Mucosa of gallbladder (tissue), 1 donor: Measurements from ENCODE around the gene AK1. TPM values are rescaled to one million over a fixed set of nuclear protein-coding genes. Genes with fewer than 3 reads are reported as not detected.

ENCODE experiments used
- DNase-seq: peaks from one replicate; pipeline ENCODE4 v3.0.0-alpha.2; 2020; ENCODE audit warnings: low spot score
- total RNA-seq: library from RNA; stranded (reverse); gene quantifications from one replicate; pipeline ENCODE4 v1.2.1, GENCODE V29; 2021
- donor health status: DM: no; HTN: no; CAD: no.

The AK1 gene
- total RNA-seq, 1 donor from 2014 or later = 142 TPM

GRCh38 chr9:127908660-127908926 lies 31.1 kb upstream of the AK1 start:
- DNase-seq = no peak

- DNase-seq = no peak
Observed at GRCh38 chr9:127907867-127908659, 30.6 kb upstream of the AK1 start.

- DNase-seq = no peak
Observed at GRCh38 chr9:127905788-127906191, 28.3 kb upstream of the AK1 start.

- no peak for DNase-seq
Observed at GRCh38 chr9:127905004-127905728, 27.7 kb upstream of the AK1 start.

GRCh38 chr9:127904561-127905003 lies 27.1 kb upstream of the AK1 start:
- DNase-seq = no peak

- peak; percentile 70 for DNase-seq
Observed at GRCh38 chr9:127903557-127904475, 26.3 kb upstream of the AK1 start.

GRCh38 chr9:127899128-127899943 lies 21.9 kb upstream of the AK1 start, which contains the start of gene ST6GALNAC6:
Gene ST6GALNAC6 (minus strand): TSS chr9:127899603. CDS start chr9:127897981, 1,622 bp downstream.
- DNase-seq = no peak

GRCh38 chr9:127898433-127899127 lies 21.1 kb upstream of the AK1 start:
- DNase-seq = no peak

GRCh38 chr9:127897193-127897692 lies 19.8 kb upstream of the AK1 start:
- DNase-seq = peak; percentile 79

GRCh38 chr9:127896395-127897192 lies 19.1 kb upstream of the AK1 start:
- DNase-seq = no peak

GRCh38 chr9:127895811-127896210 lies 18.3 kb upstream of the AK1 start:
- no peak for DNase-seq

GRCh38 chr9:127893392-127893791 lies 15.9 kb upstream of the AK1 start:
- DNase-seq = no peak

- DNase-seq = no peak
Observed at GRCh38 chr9:127892831-127893230, 15.4 kb upstream of the AK1 start.

GRCh38 chr9:127890053-127890452 lies 12.6 kb upstream of the AK1 start:
- no peak for DNase-seq

GRCh38 chr9:127887792-127888191 lies 10.3 kb upstream of the AK1 start:
- no peak for DNase-seq

- no peak for DNase-seq
Observed at GRCh38 chr9:127886401-127886972, 9.0 kb upstream of the AK1 start.

GRCh38 chr9:127885508-127886281 lies 8.2 kb upstream of the AK1 start:
- no peak for DNase-seq

- no peak for DNase-seq
Observed at GRCh38 chr9:127884976-127885490, 7.6 kb upstream of the AK1 start.
